Measurements from ENCODE around the gene SWAP70.

SWAP70 gene

DNA sequence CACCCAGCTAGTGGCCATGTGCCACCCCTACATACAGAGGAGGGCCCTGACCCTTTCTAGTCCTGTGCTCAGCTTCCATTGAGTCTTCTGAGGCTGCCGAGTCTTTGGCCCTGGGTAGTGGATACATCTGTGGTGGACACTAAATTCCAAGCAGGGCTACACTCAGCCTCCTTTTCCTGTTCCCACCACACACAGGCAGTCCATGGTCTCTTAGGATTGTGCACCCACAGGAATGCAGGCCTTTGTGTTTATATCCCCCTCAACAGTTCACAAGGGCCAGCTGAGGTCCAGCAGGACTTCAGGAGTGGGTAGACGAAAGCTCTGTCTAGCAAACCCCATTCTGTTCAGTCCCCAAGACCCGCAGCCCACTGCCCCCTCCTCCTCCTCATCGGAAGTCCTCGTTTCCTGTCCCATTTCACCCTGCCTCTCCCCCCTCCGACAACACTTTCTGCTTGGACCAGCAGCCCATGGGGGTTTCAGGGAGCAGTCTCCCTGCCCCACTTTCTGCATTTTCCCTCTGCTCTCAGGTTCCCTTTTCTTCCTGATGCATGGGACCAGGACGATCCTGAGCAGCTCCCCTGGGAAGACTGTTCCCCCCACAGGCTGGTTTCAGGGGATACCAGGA, 91.8 kb downstream of the SWAP70 start:
- no peak for DNase-seq

DNA sequence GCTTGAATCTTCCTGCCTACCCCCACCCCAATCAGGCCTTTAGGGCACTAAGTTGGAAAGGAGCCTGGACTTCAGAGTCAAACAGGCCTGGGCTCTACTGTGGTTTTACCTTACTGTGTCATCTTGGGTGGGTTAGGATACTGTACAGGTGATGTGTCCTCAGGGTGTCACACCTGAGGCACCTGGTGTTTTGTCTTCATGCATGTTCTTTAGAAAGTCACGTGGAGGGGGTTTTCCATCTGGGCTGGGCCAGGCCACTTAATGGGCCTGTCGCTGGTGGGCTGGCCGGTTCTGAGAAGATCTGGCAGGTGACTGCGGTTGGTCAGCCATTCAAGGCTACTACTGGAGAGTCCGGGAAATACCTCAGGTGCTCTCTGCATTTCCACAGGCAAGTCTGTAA, 92.6 kb downstream of the SWAP70 start:
- DNase-seq = no peak

- DNase-seq = no peak
Observed at GRCh38 chr11:9756878-9757277, 93.0 kb downstream of the SWAP70 start.

DNA sequence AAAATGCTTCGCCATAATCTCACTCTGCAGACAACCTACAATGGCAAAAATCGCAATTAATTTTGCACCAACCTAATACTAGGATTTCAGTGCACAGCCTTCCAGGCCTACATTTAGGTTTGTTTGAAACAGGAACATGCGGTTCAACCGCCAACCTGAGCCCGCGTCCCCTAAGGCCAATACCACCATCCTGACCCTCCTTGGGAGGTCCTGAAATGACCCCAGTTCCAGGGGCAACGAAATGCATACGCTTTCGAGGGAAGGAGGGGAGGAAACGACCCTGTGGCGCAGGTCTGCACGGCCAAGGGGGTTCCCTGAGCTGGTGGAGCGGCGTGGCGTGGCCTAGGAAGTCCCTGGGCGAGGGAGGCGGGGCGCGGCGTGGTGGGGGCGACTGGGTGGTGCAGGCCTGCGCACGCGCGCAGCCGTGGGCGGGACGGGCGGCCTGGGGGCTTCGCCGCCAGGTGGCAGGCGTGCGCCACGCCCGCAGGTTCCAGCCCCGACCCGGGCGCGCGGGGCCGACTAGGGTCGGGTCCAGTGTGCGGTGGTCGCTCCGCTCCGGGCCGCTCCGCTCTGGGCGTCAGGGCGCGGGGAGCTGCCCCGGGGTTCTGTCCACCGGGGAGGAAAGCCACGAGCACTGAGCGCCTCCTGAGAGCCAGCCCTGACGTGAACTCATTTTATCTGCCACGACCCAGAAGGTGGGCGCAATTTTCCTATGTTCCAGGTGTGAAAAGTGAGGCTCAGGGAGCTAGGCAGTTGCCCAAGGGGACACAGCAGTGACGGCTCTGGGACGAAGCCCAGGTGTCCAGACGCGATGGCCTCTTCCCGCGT, 94.1 kb downstream of the SWAP70 start:
- DNase-seq = peak; percentile 91

DNA sequence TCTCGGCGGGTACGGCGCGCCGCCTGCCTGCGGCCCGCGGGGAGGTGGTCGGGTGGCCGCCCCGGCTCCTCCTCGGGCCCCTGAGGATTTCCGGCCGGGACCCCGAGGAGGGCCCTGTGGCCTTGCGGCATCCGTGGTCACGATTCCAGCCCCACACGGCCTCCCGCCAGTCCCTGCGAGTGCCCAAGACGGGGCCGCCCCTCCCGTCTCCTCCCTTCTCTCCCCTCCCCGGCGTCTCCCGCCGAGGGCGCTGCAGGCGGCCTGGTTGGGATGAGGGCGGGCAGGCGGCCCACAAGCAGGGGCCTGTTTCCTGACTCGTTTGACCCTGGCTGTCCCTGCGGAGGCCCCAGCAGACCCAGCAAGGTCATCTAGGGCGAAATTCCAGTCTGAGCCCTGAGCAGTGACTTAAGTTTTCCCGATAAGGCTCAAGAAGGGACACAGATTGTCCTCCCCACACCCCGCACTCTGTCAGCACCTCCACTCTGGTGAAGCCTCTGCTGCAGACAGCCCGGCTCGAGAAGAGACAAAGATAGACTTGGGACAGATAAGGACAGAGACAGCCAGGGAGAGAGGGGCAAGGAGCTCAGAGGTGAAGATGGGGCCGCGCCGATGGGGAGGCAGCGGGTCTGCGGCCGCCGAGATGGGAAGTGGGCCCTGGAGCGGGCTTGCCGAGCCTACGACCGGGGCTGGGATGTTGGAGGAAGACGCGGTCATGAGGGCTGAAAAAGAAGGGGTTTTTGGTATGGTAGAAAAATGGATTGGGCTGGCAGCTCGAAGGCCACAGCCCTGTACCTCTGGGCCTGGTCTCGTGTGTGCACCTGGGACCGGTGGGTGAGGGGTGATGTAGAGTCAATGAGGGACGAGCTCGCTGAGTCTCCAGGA, 95.0 kb downstream of the SWAP70 start:
- peak; percentile 47 for DNase-seq

- peak; percentile 64 for DNase-seq
Observed at GRCh38 chr11:9759519-9760192, 95.8 kb downstream of the SWAP70 start.

GRCh38 chr11:9760193-9760575, 96.3 kb downstream of the SWAP70 start:
- DNase-seq = no peak

DNA sequence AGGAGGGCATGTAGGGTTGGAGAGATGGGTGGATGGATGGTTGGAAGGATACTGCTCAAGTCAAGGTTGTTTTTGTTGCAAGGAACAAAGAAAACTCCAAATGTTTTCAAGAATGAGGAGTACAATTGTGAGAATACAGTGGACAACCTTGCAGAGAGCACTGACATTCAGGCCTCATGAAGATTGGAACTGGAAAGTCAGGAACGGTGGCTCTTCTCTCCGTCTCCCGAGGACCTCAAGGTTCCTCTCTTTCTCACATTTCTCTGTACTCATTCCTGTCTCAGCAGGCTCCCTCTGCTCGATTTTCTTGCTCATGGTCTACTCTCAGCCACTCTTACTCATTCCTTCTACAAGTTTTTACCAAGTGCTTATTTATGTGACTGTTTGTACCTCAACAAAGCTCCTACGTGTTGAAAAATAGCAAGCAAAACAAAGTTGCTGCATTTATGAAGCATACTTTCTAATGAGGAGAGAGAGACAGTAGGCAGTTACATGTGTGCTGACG, 97.6 kb downstream of the SWAP70 start:
- no peak for DNase-seq

DNA sequence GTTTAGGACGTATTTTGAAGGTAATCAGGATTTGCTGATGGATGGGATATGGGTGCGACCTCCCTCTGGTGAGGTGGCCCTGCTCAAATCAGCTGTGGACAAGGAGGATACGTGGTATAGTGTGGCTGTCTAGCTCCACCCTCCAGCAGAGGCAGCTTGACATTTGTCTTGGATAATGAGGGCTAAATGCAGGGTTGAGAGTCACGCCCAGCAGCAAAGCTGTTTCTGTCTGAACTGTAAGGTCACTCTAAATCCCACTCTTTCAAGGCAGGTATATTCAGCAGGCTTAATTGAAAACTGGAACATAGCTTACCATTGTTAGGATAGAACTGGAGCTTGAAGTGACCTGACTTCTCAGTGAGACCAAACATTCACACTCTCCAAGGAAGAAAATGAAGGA, 98.7 kb downstream of the SWAP70 start:
- DNase-seq = no peak

GRCh38 chr11:9763301-9763700, 99.4 kb downstream of the SWAP70 start:
- DNase-seq = no peak

GRCh38 chr11:9765320-9766101, 101.6 kb downstream of the SWAP70 start:
- no peak for DNase-seq

DNA sequence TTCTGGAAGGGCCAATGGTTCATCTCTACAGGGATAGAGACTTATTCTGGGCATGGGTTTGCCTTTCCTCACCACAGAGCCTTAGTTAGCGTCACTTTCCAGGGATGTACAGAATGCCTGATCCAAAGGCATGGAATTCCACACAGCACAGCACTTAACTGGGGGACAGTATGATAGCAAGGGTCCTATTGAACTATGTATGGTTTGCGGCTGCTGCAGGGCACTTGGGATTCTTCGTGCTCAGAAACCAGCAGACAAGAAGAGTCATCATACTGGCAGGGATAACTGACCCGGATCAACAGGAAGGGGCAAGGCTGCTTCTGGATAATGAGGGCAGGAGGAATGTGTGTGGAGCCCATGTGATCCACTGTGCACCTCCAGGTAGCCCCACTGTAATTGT, 105.7 kb downstream of the SWAP70 start:
- no peak for DNase-seq

DNA sequence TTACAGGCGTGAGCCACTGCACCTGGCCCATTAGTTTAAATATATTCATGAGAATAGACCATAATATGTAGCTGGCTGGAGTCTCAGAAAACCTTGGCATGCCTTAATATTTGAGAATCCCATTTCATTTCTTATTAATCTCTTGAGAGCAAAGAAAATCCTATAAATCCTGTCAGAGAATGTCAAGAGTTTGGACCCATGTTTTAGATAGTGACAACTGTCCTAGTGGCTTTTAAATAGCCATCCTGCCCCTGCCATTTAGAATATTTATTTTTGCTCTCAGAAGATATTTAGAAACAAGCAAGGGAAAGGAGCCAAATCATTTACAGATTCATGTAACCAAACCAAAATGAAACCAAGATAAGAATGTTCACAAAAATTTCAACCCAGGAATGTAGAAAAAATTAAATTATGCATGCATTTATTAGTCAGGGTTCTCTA, 107.2 kb downstream of the SWAP70 start:
- DNase-seq = no peak

- no peak for DNase-seq
Observed at GRCh38 chr11:9772218-9772617, 108.3 kb downstream of the SWAP70 start.

GRCh38 chr11:9773524-9773923, 109.6 kb downstream of the SWAP70 start:
- DNase-seq = no peak

- no peak for DNase-seq
Observed at GRCh38 chr11:9774109-9774508, 110.2 kb downstream of the SWAP70 start.

GRCh38 chr11:9774591-9775397, 110.9 kb downstream of the SWAP70 start:
- no peak for DNase-seq

DNA sequence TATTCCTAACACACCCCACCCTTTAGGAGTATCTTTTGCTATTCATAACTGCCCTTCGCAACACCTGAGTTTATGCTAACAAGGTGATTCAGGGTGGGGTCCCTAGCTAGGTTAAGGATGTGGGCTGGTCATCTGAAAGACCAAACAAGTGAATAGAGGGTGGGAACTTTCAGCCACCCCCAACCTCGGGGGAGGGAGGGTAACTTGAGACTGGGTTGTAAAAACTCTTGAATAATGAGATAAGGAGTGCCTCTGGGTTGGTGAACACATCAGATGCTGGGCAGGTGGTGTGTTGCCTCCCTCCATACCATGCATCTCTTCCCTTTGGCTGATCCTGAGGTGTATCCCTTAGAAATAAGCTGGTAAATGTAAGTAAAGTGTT, 111.5 kb downstream of the SWAP70 start:
- DNase-seq = no peak

GRCh38 chr11:9776203-9776602, 112.3 kb downstream of the SWAP70 start:
- no peak for DNase-seq

- DNase-seq = no peak
Observed at GRCh38 chr11:9777066-9777465, 113.2 kb downstream of the SWAP70 start.

GRCh38 chr11:9777525-9777924, 113.6 kb downstream of the SWAP70 start:
- no peak for DNase-seq

All from CD4-positive, alpha-beta T cell treated with Interleukin-17A for 1 hour (primary cell).